NCI-H2081 treated with DMSO at 0.1 percent for 48 hours (cell line): Measurements from ENCODE around the gene CEACAM21.

ENCODE experiments used
- DNase-seq: peaks from one replicate; lab custom pipeline; 2025; lab: John Stamatoyannopoulos, UW

CEACAM21 gene

DNA sequence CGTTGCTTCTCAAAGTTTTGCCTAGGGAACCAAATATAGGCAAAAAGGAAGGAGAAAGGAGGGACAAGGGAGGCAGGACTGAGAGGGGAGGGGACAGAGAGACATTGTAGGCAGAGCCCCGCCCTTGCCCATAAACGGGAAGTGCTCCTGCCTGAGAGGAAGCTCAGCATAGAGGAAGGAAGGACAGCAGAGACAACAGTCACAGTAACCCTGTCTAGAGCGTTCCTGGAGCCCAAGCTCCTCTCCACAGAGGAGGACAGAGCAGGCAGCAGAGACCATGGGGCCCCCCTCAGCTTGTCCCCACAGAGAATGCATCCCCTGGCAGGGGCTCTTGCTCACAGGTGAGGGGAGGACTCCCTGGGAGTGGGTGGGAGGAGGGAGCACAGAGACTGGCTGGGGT lies at the start of gene CEACAM21:
Gene CEACAM21, plus strand, starts transcription at position 169 of the 400 bp plus-strand sequence. Its CDS starts 109 bp downstream, at position 278.
- no peak for DNase-seq

- no peak for DNase-seq
These were observed 48.9 kb upstream of the CEACAM21 start for GRCh38 chr19:41527089-41527488.

GRCh38 chr19:41528106-41528505 lies 47.9 kb upstream of the CEACAM21 start:
- no peak for DNase-seq

DNA sequence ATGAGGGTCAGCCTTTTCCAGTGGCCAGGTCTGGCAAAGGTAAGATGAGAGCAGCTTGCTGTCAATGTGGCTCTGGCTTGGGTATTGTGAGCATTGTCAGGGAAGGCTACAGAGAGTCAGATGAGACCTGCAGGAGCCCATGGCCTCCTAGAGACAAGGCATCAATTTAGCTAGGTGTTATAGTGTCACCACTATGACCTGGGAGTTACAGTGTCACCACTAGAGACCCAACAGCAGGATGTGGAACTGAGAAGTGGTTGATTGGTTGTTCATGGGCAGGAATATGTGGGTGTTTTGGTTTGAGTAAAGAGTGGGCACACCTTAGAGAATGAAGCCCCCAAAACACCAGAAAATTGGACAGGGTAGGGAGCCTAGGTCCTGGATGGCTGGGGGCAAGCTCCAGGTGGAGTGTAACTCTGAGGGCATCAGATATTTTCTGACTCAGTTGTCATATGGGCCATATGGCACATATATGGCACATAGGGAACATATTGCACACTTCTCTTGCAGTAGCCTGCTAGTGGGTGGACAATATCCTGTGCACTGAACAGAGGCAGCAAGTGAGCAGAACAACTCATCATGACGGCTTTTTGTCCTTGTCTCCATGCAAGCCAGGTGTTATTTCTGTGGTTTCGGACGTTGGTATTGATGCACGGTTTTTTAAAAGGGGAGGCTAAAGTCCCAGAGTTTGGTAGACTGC lies 46.3 kb upstream of the CEACAM21 start:
- no peak for DNase-seq

- no peak for DNase-seq
These were observed 45.8 kb upstream of the CEACAM21 start for GRCh38 chr19:41530184-41530534.

- no peak for DNase-seq
These were observed 45.1 kb upstream of the CEACAM21 start for GRCh38 chr19:41530761-41531301.

- DNase-seq: no peak
These were observed 44.3 kb upstream of the CEACAM21 start for GRCh38 chr19:41531438-41532311.

DNA sequence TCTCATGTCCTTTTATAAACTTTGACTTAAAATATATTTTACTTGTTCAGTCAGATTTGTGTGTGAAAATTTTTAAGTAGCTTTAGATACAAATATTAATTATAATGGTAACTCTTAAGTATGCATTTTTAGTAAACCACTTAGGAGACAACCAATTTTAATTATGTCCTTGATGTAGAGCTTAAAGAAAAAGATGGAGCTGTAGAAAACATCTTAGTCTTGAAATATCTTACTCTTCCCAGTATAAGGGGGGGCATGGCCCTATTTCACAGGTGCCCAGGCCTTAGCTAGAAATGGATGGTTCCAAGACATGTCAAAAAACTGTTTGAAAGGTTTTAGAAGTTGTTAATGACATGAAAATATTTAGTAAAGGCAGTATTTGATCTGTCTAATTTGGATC lies 43.4 kb upstream of the CEACAM21 start:
- no peak for DNase-seq

DNA sequence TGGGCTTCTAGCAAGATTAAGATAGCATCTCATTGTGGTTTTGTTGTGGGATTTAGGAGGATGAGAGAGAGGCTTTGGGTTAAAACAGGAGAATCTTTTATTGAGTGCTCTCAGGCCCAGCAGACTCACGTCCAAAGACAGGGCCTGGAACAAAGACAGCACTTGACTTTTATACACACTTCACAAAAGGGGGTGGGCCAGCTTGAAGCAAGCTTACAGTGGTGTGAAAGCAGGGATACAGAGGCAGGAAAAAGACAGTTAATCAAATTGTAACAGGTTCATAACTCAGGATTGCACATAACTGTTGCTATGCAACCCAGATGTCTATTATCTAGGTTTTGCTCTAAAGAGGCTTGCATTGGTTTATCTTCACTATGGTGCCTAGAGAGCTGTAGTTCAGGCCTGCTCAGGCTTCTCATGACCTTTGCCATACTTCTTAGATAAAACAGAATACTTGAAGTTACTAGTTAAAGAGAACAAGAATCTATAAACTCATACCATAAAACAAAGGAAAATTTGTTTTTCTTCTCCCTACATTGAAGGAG lies 42.2 kb upstream of the CEACAM21 start:
- DNase-seq: no peak

GRCh38 chr19:41535029-41535622 lies 40.8 kb upstream of the CEACAM21 start:
- no peak for DNase-seq

DNA sequence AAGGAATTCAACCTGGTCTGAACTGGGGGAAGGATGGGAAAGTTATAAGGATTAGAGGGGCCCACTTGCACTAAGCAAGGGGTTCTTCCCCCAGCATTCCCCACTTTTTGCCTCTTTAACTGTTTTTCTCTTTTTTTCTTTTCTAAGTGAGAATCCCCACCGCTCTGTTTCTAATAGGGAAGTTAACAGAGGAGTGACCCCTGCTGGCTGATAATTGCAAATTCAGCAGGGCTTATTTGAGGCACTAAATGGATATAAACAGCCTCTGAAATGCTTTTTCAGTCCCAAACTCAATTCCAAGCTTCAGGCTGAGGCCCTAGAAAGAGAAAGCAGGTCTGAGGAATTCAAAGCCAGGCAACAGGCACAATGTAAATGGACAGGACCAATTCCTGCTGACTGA lies 38.2 kb upstream of the CEACAM21 start:
- no peak for DNase-seq

GRCh38 chr19:41540041-41540695 lies 35.8 kb upstream of the CEACAM21 start:
- DNase-seq: no peak

DNA sequence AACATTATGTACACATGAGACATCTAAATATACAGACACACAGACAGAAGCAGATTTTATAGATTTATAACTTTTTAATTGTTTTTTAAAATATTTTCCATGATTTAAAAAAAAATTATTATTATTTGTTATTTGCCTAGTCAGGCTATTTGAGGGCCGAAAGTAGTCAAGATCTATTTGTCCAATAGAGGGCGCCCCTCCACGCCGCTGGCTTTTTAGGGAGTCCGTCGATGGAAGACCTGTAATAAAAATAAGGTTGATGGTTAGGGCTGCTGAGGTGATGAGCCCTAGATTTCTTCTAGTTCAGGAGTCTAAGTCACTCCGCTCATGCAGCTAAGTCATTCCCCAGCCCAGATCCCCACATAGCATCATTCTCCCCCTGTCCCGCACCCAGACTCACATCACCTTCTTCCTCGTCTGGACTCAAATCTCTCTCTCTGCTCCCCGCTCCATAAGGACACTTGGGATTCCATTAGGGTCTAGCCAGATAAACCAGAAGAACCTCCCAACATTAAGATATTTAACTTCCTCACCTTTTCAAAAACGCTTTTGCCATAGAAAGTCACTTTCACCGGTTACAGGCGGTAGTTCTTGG lies 33.9 kb upstream of the CEACAM21 start:
- no peak for DNase-seq

- DNase-seq: no peak
These were observed 33.3 kb upstream of the CEACAM21 start for GRCh38 chr19:41542622-41543021.

- DNase-seq: no peak
These were observed 32.4 kb upstream of the CEACAM21 start for GRCh38 chr19:41543582-41543981.

GRCh38 chr19:41545547-41545946 lies 30.4 kb upstream of the CEACAM21 start:
- no peak for DNase-seq

- DNase-seq: no peak
These were observed 29.6 kb upstream of the CEACAM21 start for GRCh38 chr19:41546386-41546789.

DNA sequence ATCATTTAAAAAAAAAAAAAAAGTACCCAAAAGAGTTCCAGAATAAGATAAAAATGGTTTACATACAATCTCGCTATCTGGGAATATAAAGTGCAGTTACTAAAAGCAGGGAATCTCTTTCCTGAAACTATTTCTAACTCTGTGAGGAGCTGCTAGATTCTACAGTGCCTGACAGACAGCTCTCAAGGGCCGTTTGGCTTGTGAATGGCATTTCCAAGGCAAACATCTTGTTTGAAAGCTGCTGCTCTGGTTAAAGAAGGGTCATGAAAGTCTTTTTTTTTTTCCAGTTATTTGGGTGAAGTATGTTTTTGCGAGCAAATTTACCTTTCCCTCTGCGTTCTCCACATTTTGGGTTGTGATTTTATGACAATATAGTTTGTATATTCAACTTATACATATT lies 29.0 kb upstream of the CEACAM21 start:
- DNase-seq: no peak

DNA sequence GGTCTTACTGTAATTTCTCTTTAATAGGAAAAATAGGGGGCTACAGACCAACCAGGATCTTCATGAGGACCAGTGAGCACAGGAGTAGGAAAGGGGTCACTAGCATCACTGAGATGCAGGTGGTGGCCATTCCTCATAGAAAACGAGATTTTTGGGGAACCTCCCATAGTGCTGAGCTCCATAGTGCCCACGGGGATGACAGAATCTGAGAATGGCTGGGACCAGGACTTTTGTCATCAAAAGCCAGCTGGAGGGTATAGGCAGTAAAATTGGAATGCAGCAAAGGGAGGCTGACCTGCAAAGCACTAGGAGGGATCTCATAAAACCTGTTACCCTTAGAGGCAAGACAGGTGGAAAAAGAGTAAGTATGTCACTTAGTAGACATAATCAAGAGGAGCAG lies 28.4 kb upstream of the CEACAM21 start:
- DNase-seq: no peak

- DNase-seq: no peak
These were observed 27.9 kb upstream of the CEACAM21 start for GRCh38 chr19:41548047-41548446.

- no peak for DNase-seq
These were observed 26.8 kb upstream of the CEACAM21 start for GRCh38 chr19:41548954-41549688.
